Tongue (tissue), 2 donors: Measurements from ENCODE around the gene ANKRD10. TPM values are rescaled to one million over a fixed set of nuclear protein-coding genes. Genes with fewer than 3 reads are reported as not detected.

ENCODE experiments used
- DNase-seq: peaks from one replicate; pipeline ENCODE4 v3.0.0-alpha.2; 2015
- total RNA-seq: library from RNA; depleted of rRNA; stranded (reverse); fragments of >200 nt; gene quantifications from one replicate; pipeline ENCODE4 v1.2.3, GENCODE V29; 2014

The ANKRD10 gene
- total RNA-seq, 1 donor from 2014 or later: 201 TPM

DNA sequence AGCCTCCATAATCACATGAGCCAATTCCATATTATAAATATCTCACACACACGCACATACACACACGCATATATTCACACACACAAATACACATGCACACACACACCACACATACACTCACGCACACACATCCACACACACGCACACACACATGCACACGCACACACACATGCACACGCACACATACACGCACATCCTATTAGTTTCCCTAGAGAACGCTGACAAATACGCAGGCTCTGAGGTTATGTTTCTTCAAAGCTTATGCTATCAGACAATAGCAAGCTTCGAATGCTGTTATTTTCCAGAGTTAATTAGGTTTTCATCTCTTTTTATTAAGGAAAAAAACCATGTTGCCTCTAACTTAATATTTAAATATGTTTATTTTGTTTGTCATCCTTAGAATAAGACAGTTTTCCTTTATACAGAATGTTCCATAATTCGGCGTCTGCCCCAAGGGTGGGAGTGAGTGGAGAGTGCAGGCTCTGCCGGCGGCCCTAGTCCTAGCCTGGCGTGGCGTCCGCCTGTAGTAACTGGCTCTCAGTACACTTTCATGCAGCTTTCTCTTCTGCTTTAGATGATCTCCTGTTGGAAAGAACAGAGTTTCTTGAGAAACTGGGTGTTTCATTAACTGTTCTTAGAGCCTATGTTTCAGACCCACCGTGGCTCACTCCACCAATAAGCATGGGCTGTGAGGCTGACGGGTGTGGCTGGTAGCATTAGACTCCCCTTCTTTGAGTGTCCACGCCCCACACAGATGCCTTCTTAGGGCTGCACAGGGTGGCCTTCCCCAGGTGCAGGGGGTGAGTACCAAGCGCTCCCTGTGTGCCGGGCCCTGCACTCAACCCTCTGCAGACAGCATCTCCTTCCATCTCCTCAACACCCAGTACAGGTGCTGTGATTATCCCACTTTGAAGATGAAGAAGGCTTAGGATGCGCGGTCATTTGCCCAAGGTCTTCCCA is 30.4 kb upstream of the ANKRD10 start:
- no peak for DNase-seq

- DNase-seq: peak; percentile 60
These were observed 29.5 kb upstream of the ANKRD10 start for GRCh38 chr13:110944121-110944967.

DNA sequence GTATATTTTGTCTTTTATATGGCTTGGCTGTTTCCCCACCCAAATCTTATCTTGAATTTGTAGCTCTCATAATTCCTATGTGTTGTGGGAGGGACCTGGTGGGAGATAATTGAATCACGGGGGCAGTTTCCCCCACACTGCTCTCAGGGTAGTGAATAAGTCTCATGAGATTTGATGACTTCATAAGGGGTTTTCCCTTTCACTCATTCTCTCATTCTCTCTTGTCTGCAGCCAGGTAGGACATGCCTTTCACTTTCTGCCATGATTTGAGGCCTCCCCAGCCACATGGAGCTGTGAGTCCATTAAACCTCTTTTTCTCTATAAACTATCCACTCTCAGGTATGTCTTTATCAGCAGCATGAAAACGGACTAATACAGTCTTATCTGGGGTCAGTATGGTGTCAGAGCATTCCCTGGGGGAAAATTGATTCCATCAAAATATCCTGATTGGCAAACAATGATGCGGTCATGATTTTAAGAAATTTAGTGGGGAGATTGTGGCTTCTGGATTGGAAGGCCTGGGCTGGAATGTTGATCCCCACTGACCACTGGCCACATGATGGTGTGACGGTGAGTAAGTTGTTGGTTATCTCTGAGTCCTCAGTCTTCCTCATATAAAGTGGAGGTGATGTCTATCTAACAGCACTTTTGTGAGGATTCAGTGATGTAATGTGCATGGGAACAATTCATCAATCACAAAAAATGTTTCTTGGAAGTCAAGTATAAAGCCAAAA is 27.5 kb upstream of the ANKRD10 start:
- no peak for DNase-seq

GRCh38 chr13:110938662-110939421 is 24.0 kb upstream of the ANKRD10 start:
- no peak for DNase-seq

DNA sequence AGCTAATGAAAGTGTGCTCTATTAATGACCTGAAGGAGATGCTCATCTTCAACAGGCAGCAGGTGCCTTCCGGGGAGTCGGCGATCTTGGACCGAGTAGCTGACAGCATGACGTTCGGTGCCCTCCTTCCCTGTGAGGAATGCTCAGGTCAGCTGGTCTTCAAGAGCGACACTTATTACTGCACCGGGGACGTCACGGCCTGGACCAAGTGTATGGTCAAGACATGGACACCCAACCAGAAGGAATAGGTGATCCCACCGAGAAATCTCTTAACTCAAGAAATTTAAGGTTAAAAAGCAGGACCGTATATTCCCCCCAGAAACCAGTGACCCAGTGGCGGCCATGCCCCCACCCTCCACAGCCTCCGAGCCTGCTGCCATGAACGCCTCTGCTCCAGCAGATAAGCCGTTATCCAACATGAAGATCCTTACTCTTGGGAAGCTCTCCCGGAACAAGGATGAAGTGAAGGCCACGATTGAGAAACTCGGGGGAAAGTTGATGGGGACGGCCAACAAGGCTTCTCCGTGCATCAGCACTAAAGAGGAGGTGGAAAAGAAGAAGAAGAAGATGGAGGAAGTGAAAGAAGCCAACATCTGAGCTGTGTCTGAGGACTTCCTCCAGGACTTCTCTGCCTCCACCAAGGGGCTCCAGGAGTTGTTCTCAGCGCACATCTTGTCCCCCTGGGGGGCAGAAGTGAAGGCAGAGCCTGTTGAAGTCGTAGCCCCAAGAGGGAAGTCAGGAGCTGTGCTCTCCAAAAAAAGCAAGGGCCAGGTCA is 22.8 kb upstream of the ANKRD10 start:
- DNase-seq: no peak

GRCh38 chr13:110936519-110936918 is 21.6 kb upstream of the ANKRD10 start:
- no peak for DNase-seq

GRCh38 chr13:110932588-110932987 is 17.7 kb upstream of the ANKRD10 start:
- no peak for DNase-seq

DNA sequence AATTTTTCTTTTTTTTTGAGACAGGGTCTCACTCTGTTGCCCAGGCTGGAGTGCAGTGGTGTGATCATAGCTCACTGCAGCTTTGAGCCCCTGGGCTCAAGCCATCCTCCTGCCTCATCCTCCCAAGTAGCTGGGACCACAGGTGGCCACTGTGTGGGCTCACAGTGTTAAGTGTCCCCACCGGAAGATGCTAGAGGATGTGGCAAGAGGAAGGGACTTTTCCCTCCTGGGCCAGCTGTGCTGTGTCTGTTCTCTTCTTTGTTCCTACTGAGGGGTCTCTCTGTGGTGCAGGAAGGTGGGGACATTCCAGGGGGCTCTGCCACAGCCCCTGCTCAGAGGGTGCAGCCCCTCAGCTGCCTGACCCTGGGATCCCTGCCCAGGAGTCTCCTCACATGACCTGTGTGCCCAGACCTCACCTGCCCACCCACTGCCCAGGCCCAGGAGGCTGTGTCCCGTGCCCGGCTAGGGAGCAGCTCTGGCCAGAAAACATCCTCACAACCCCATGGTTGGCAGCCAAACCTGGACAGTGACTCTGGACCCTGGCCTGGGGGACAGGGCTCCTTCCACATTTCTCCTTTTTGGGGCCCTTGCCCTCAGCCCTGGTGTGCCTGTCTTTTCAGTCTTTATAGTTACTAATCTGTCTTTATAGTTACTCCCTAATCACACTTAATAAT is 14.4 kb upstream of the ANKRD10 start:
- DNase-seq: no peak

GRCh38 chr13:110925023-110925612 is 10.2 kb upstream of the ANKRD10 start:
- peak; percentile 59 for DNase-seq

- no peak for DNase-seq
These were observed 9.7 kb upstream of the ANKRD10 start for GRCh38 chr13:110924639-110924934.

- DNase-seq: no peak
These were observed 9.1 kb upstream of the ANKRD10 start for GRCh38 chr13:110923777-110924638.

DNA sequence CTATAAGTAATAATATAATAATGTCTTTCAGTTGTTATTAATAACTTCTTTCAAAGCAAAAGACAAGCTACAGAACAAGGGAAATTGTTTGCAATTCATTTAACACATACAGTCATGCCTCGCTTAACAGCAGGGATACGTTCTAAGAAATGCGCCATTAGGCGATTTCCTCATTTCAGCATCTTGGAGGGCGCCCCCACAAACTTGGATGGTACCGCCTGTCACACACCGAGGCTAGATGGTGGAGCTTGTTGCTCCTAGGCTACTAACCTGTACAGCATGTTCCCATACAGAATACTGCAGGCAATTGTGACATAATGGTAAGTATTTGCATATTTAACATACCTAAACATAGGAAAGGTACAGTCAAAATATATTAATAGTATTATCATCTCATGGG is 8.2 kb upstream of the ANKRD10 start:
- DNase-seq: no peak

DNA sequence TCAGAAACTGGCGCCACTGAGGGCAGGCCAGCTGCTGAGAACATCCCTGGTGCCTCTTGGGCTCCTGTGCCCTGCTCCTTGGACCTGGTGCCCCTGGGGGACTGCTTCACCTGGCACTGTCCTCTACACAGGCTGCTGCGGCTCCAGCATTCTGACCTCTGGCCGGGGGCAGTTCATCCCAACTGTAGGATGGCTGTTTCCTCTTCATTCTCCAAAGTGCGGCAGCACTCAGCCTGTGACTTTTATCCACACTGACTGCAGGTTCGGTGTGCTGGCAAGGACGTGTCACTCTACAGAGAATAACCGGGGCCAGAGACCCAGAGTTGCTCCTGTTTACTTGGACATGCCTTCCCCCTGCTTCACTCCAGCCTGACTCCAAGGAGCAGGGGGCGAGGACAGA is 7.6 kb upstream of the ANKRD10 start:
- DNase-seq: no peak

- no peak for DNase-seq
These were observed 6.8 kb upstream of the ANKRD10 start for GRCh38 chr13:110921695-110922094.

- DNase-seq: no peak
These were observed 6.3 kb upstream of the ANKRD10 start for GRCh38 chr13:110921209-110921608.

DNA sequence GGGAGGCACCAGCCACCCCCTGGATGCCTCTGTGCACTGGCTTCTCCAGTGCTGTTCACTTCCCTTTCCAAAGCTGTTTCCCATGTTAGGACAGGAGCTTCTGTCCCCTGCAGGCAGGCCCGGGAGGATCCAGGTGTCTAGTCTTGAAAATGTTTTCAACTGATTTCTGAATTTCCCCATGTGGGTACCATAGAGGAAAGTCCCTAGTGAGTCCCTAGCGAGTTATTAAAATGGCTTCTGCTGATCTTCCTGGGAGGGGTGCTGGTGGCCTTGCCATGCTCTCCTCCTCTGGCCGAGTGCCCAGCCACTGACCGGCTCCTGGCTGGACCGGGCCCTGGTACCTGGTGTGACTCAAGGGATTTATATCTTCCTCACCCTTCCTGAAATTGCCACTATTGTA is 5.2 kb upstream of the ANKRD10 start:
- DNase-seq: no peak

DNA sequence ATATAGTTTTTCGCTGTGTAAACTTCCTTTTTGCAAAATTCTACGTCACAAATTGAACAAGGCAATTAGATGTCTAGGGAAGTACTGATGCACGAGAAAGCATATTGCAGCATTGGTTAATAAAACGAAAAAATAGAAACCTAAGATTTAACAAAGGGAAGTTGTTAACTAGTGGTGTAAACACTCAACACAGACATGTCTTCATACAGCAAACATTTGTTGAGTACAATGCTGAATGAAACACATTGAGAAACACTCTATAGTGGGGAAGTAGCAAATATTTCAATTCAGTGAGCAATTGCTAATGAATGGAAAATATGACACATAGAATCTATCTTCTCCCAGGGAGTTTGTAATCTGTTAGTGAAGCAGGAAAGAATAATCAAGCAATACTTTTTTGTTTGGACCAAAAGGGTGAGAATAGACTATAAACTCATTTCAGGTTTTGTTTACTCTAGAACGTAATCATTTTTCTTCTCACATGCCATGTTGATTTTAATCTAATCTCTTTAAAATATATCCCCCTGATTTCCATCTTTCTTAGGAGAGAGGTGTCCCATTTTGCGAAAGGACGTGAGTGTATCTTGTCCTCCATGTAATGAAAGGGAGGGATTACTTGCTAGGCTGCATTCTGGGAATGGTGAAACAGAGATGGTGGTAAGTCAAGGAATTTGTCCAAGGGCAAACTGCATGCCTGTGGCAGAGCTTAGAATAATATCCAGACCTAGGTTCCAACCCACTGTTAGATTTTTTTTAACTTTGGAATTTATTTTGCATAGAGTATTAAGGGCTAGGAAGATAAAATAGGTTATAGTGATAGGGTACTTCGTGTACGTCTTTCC is 1.7 kb upstream of the ANKRD10 start:
- peak; percentile 45 for DNase-seq

DNA sequence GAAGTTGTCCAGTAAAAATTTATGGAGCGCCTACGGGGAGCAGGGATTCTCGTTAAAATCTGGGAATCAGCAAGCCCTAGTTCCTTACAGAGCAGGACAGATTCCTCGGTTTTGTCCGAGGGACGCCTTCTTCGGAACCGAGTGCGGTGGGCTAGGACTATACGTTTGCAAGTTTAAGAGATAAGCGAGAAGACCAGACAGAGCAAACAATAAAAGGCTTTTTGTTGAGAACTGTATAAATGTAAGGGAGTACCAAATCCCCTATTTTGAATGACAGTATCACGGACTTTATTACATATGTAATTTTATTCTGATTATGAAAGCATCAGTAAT is 971 bp upstream of the ANKRD10 start:
- DNase-seq: no peak
